WTC11 (cell line): Measurements from ENCODE around the gene MARK3. TPM values are rescaled to one million over a fixed set of nuclear protein-coding genes. Genes with fewer than 3 reads are reported as not detected.

Experiments used
- ATAC-seq: fragments of 200-7000 bp; cut with Tn5 transposase; 2 replicates; pipeline ENCODE4 v1.10.0; 2021; ENCODE audit warnings: mild to moderate bottlenecking, moderate library complexity
- CTCF ChIA-PET: fragments of 300-600 bp; sonication (Branson Sonifier 250); formaldehyde crosslinking; loops from one replicate; lab custom pipeline; 2021; ENCODE audit warnings: antibody characterized with exemption; lab: Charles Lee
- POLR2A ChIA-PET: fragments of 350-600 bp; sonication (Branson Sonifier 250); formaldehyde crosslinking; loops from one replicate; lab custom pipeline; 2021; ENCODE audit warnings: antibody characterized with exemption; lab: Charles Lee
- DNase-seq: peaks from one replicate; pipeline ENCODE4 v3.0.0; 2021; ENCODE audit warnings: low spot score
- H3K27ac Mint-ChIP-seq: 2 replicates; pipeline ENCODE4 v1.8.0; 2021; ENCODE audit warnings: mixed read lengths
- H3K27me3 Mint-ChIP-seq: 2 replicates; pipeline ENCODE4 v1.8.0; 2021; ENCODE audit warnings: low read depth, mild to moderate bottlenecking, moderate library complexity, mixed read lengths
- H3K36me3 Mint-ChIP-seq: 2 replicates; pipeline ENCODE4 v1.8.0; 2021; ENCODE audit warnings: mixed read lengths
- H3K4me1 Mint-ChIP-seq: 2 replicates; pipeline ENCODE4 v1.8.0; 2022; ENCODE audit warnings: mixed read lengths
- H3K4me3 Mint-ChIP-seq: 2 replicates; pipeline ENCODE4 v1.8.0; 2021; ENCODE audit warnings: mild to moderate bottlenecking, moderate library complexity, mixed read lengths
- H3K9me3 Mint-ChIP-seq: 2 replicates; pipeline ENCODE4 v1.8.0; 2021; ENCODE audit warnings: mixed read lengths
- ARID4B ChIP-seq: sonication (generic); formaldehyde crosslinking; IDR thresholded peaks from 2 replicates; pipeline ENCODE4 v1.8.0; 2023; ENCODE audit warnings: missing genetic modification reagents, mild to moderate bottlenecking, borderline replicate concordance
- ATF2 ChIP-seq: sonication (generic); formaldehyde crosslinking; IDR thresholded peaks from 2 replicates; pipeline ENCODE4 v1.8.1; 2022; ENCODE audit warnings: low read depth, missing genetic modification reagents, borderline replicate concordance
- CBFB ChIP-seq: sonication (generic); formaldehyde crosslinking; IDR thresholded peaks from 2 replicates; pipeline ENCODE4 v1.8.1; 2022; ENCODE audit warnings: mild to moderate bottlenecking, low read depth, missing genetic modification reagents
- CTCF ChIP-seq: fragments of 200-600 bp; IDR thresholded peaks from 2 replicates; pipeline ENCODE4 v1.8.0; 2022; ENCODE audit warnings: antibody characterized with exemption
- ELF4 ChIP-seq: sonication (generic); formaldehyde crosslinking; IDR thresholded peaks from 2 replicates; pipeline ENCODE4 v1.8.1; 2022; ENCODE audit warnings: low read depth, mild to moderate bottlenecking, moderate library complexity, missing genetic modification reagents
- ETV6 ChIP-seq: sonication (generic); formaldehyde crosslinking; IDR thresholded peaks from 2 replicates; pipeline ENCODE4 v1.8.1; 2022; ENCODE audit warnings: mild to moderate bottlenecking, missing genetic modification reagents
- FOXK1 ChIP-seq: sonication (generic); formaldehyde crosslinking; IDR thresholded peaks from 2 replicates; pipeline ENCODE4 v1.8.0; 2022; ENCODE audit warnings: mild to moderate bottlenecking, moderate library complexity, missing genetic modification reagents
- FOXP1 ChIP-seq: sonication (generic); formaldehyde crosslinking; IDR thresholded peaks from 2 replicates; pipeline ENCODE4 v1.8.0; 2022; ENCODE audit warnings: missing genetic modification reagents, mild to moderate bottlenecking, moderate library complexity, borderline replicate concordance
- JUN ChIP-seq: sonication (generic); formaldehyde crosslinking; IDR thresholded peaks from 2 replicates; pipeline ENCODE4 v1.8.0; 2023; ENCODE audit warnings: mild to moderate bottlenecking, missing genetic modification reagents
- MLX ChIP-seq: sonication (generic); formaldehyde crosslinking; IDR thresholded peaks from 2 replicates; pipeline ENCODE4 v1.8.1; 2023; ENCODE audit warnings: mild to moderate bottlenecking, missing genetic modification reagents, moderate library complexity
- MYBL2 ChIP-seq: sonication (generic); formaldehyde crosslinking; IDR thresholded peaks from 2 replicates; pipeline ENCODE4 v1.8.1; 2023; ENCODE audit warnings: mild to moderate bottlenecking, moderate library complexity, missing genetic modification reagents
- NFE2L1 ChIP-seq: sonication (generic); formaldehyde crosslinking; IDR thresholded peaks from 2 replicates; pipeline ENCODE4 v1.8.1; 2023; ENCODE audit warnings: missing genetic modification reagents
- NFYB ChIP-seq: sonication (generic); formaldehyde crosslinking; conservative IDR thresholded peaks from 2 replicates; pipeline ENCODE4 v1.8.0; 2022; ENCODE audit warnings: low read depth, missing genetic modification reagents
- RELA ChIP-seq: sonication (generic); formaldehyde crosslinking; IDR thresholded peaks from 2 replicates; pipeline ENCODE4 v1.8.1; 2022; ENCODE audit warnings: missing genetic modification reagents, mild to moderate bottlenecking, borderline replicate concordance
- SMAD3 ChIP-seq: sonication (generic); formaldehyde crosslinking; IDR thresholded peaks from 2 replicates; pipeline ENCODE4 v1.8.0; 2022; ENCODE audit warnings: missing genetic modification reagents, mild to moderate bottlenecking, borderline replicate concordance
- TP53 ChIP-seq: sonication (generic); formaldehyde crosslinking; IDR thresholded peaks from 2 replicates; pipeline ENCODE4 v1.8.1; 2023; ENCODE audit warnings: mild to moderate bottlenecking, missing genetic modification reagents
- ZMAT4 ChIP-seq: fragments of 250-450 bp; sonication (Bioruptor Pico); IDR thresholded peaks from 2 replicates; pipeline ENCODE4 v1.9.0; 2021; ENCODE audit warnings: mild to moderate bottlenecking
- ZNF317 ChIP-seq: sonication (generic); formaldehyde crosslinking; IDR thresholded peaks from 2 replicates; pipeline ENCODE4 v1.8.1; 2023; ENCODE audit warnings: low read depth, mild to moderate bottlenecking, moderate library complexity, missing genetic modification reagents, borderline replicate concordance
- ZNF396 ChIP-seq: fragments of 250-450 bp; sonication (Bioruptor Pico); IDR thresholded peaks from 2 replicates; pipeline ENCODE4 v1.8.0; 2021; ENCODE audit warnings: mild to moderate bottlenecking, moderate library complexity, borderline replicate concordance
- total RNA-seq: library from RNA; stranded (reverse); gene quantifications from 3 replicates; pipeline ENCODE4 v1.2.3, GENCODE V29; 2021

The MARK3 gene
- total RNA-seq, 1 experiment from 2014 or later: 93.7 TPM

GRCh38 chr14:103488071-103488470 lies 102.9 kb downstream of the MARK3 start:
- Mint-ChIP-seq H3K4me1 (no peaks in the 10 kb centered on the region), H3K36me3 (peaks cover 17% of the 10 kb centered on the region), H3K27me3 (no peaks in the 10 kb centered on the region), H3K4me3 (no peak overlapping the region), H3K9me3 (no peaks in the 10 kb centered on the region), H3K27ac (no peak overlapping the region)
- TF ChIP-seq FOXP1: no peak
- TF ChIP-seq FOXK1 (CRISPR knock-in tag): no peak
- TF ChIP-seq MYBL2 (CRISPR knock-in tag): no peak
- TF ChIP-seq ETV6: no peak
- DNase-seq (no peak), ATAC-seq (no peak)
- CTCF ChIA-PET: no interaction called here
- POLR2A ChIA-PET: no interaction called here

- Mint-ChIP-seq H3K27me3 (no peaks in the 10 kb centered on the region), H3K27ac (peak overlapping the region; percentile 1; the same call in 1 of the 2 replicates)
- TF ChIP-seq MLX (CRISPR knock-in tag): no peak
- no peak for TF ChIP-seq ARID4B (CRISPR knock-in tag)
- no peak for TF ChIP-seq CBFB (CRISPR knock-in tag)
- no peak for TF ChIP-seq ZNF396 (CRISPR knock-in tag)
- no peak for TF ChIP-seq RELA (CRISPR knock-in tag)
- no peak for TF ChIP-seq ATF2 (CRISPR knock-in tag)
- TF ChIP-seq TP53 (CRISPR knock-in tag): no peak
- no peak for TF ChIP-seq ZNF317 (CRISPR knock-in tag)
- TF ChIP-seq CTCF: no peak
- TF ChIP-seq NFYB: no peak
- no peak for TF ChIP-seq NFE2L1 (CRISPR knock-in tag)
- TF ChIP-seq JUN (CRISPR knock-in tag): no peak
- no peak for TF ChIP-seq SMAD3
- no peak for TF ChIP-seq ELF4 (CRISPR knock-in tag)
- no peak for TF ChIP-seq ZMAT4
- TF ChIP-seq, all 79 proteins: peak for 0
- H3K9me3 Mint-ChIP-seq: no peaks in the 10 kb centered on the region
- DNase-seq (no peak), ATAC-seq (no peak)
- H3K4me3 Mint-ChIP-seq: no peak overlapping the region
- ChIA-PET POLR2A (no interaction called here), CTCF (interaction anchor here (0.7 to 1.3 kb wide), 3 partner anchors 11 to 30 kb away, joined by 3 to 4 read pairs (median 3); no protein-coding TSS in a partner anchor)
- H3K4me1 Mint-ChIP-seq: no peaks in the 10 kb centered on the region
- H3K36me3 Mint-ChIP-seq: peaks cover 18% of the 10 kb centered on the region
Observed at GRCh38 chr14:103488960-103489359, 103.7 kb downstream of the MARK3 start.
